ENCODE measurements around the gene FZD10.

The FZD10 gene

GRCh38 chr12:130162267-130162666 lies at the start of gene FZD10:
TSS of gene FZD10 (plus strand) at chr12:130162464. CDS start at chr12:130162943, 479 bp downstream.
- DNase-seq (ENCODE audit: low spot score) = no peak

- DNase-seq (ENCODE audit: low spot score) = no peak
These were observed 47.3 kb upstream of the FZD10 start for GRCh38 chr12:130114952-130115351.

- DNase-seq (ENCODE audit: low spot score) = no peak
These were observed 46.6 kb upstream of the FZD10 start for GRCh38 chr12:130115646-130116045.

GRCh38 chr12:130116791-130117190 lies 45.5 kb upstream of the FZD10 start:
- no peak for DNase-seq (ENCODE audit: low spot score)

GRCh38 chr12:130117233-130117632 lies 45.0 kb upstream of the FZD10 start:
- no peak for DNase-seq (ENCODE audit: low spot score)

- no peak for DNase-seq (ENCODE audit: low spot score)
These were observed 44.6 kb upstream of the FZD10 start for GRCh38 chr12:130117701-130118100.

GRCh38 chr12:130118181-130118580 lies 44.1 kb upstream of the FZD10 start:
- DNase-seq (ENCODE audit: low spot score) = no peak

GRCh38 chr12:130119241-130119861 lies 42.9 kb upstream of the FZD10 start:
- no peak for DNase-seq (ENCODE audit: low spot score)

- DNase-seq (ENCODE audit: low spot score) = no peak
These were observed 42.1 kb upstream of the FZD10 start for GRCh38 chr12:130120012-130120805.

- peak; percentile 42 for DNase-seq (ENCODE audit: low spot score)
These were observed 40.9 kb upstream of the FZD10 start for GRCh38 chr12:130121226-130122000.

- DNase-seq (ENCODE audit: low spot score) = no peak
These were observed 39.9 kb upstream of the FZD10 start for GRCh38 chr12:130122356-130122755.

- DNase-seq (ENCODE audit: low spot score) = no peak
These were observed 38.2 kb upstream of the FZD10 start for GRCh38 chr12:130124106-130124505.

GRCh38 chr12:130124605-130125244 lies 37.5 kb upstream of the FZD10 start:
- no peak for DNase-seq (ENCODE audit: low spot score)

GRCh38 chr12:130126023-130126432 lies 36.2 kb upstream of the FZD10 start:
- no peak for DNase-seq (ENCODE audit: low spot score)

GRCh38 chr12:130127532-130127911 lies 34.7 kb upstream of the FZD10 start:
- DNase-seq (ENCODE audit: low spot score) = peak; percentile 46

- DNase-seq (ENCODE audit: low spot score) = no peak
These were observed 34.1 kb upstream of the FZD10 start for GRCh38 chr12:130127912-130128789.

- no peak for DNase-seq (ENCODE audit: low spot score)
These were observed 33.2 kb upstream of the FZD10 start for GRCh38 chr12:130128790-130129735.

GRCh38 chr12:130130346-130130745 lies 31.9 kb upstream of the FZD10 start:
- no peak for DNase-seq (ENCODE audit: low spot score)

- no peak for DNase-seq (ENCODE audit: low spot score)
These were observed 31.2 kb upstream of the FZD10 start for GRCh38 chr12:130131025-130131424.

- DNase-seq (ENCODE audit: low spot score) = no peak
These were observed 30.5 kb upstream of the FZD10 start for GRCh38 chr12:130131801-130132200.

All from cerebellar cortex (tissue), 1 donor.